ENCODE results near the gene EIF4A2. TPM values are rescaled to one million over a fixed set of nuclear protein-coding genes. Genes with fewer than 3 reads are reported as not detected.

EIF4A2 gene
- total and polyA plus RNA-seq, 2 of the 13 experiments (the other 11 are each of a cell fraction or from before 2014, with no cell fraction given): 480 to 596 TPM

DNA sequence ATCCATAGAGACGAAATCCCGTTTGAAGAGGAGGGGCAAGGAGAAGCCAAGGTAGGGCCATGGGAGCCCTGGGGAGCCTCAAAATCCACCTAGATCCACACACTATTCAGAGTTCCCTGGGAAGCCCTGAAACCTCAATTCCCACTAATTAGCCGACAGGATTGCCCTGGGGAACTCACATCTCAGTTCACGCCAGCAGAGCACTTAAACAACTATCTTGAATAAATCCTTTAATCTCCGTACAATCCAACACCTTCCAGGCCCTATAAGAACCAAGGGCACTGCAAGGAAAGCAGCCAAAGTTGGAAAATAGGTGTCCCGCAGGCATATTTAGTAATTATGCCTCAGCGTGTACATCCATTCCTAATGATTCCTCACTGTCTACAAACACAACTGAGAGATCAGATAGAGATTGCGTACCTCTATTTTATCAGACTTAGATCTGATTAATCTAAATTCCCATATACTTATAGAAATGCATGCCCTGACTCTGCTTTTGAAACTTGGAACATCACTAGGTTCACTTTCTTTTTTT, 25.6 kb upstream of the EIF4A2 start (continued):
- TF ChIP-seq, protein P1, sequence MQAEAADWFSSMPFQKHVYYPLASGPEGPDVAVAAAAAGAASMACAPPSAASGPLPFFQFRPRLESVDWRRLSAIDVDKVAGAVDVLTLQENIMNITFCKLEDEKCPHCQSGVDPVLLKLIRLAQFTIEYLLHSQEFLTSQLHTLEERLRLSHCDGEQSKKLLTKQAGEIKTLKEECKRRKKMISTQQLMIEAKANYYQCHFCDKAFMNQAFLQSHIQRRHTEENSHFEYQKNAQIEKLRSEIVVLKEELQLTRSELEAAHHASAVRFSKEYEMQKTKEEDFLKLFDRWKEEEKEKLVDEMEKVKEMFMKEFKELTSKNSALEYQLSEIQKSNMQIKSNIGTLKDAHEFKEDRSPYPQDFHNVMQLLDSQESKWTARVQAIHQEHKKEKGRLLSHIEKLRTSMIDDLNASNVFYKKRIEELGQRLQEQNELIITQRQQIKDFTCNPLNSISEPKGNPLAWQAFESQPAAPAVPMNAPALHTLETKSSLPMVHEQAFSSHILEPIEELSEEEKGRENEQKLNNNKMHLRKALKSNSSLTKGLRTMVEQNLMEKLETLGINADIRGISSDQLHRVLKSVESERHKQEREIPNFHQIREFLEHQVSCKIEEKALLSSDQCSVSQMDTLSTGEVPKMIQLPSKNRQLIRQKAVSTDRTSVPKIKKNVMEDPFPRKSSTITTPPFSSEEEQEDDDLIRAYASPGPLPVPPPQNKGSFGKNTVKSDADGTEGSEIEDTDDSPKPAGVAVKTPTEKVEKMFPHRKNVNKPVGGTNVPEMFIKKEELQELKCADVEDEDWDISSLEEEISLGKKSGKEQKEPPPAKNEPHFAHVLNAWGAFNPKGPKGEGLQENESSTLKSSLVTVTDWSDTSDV (CRISPR knock-in tag; IDR thresholded peaks at IDR 0.05): no peak
- TF ChIP-seq, protein P2, sequence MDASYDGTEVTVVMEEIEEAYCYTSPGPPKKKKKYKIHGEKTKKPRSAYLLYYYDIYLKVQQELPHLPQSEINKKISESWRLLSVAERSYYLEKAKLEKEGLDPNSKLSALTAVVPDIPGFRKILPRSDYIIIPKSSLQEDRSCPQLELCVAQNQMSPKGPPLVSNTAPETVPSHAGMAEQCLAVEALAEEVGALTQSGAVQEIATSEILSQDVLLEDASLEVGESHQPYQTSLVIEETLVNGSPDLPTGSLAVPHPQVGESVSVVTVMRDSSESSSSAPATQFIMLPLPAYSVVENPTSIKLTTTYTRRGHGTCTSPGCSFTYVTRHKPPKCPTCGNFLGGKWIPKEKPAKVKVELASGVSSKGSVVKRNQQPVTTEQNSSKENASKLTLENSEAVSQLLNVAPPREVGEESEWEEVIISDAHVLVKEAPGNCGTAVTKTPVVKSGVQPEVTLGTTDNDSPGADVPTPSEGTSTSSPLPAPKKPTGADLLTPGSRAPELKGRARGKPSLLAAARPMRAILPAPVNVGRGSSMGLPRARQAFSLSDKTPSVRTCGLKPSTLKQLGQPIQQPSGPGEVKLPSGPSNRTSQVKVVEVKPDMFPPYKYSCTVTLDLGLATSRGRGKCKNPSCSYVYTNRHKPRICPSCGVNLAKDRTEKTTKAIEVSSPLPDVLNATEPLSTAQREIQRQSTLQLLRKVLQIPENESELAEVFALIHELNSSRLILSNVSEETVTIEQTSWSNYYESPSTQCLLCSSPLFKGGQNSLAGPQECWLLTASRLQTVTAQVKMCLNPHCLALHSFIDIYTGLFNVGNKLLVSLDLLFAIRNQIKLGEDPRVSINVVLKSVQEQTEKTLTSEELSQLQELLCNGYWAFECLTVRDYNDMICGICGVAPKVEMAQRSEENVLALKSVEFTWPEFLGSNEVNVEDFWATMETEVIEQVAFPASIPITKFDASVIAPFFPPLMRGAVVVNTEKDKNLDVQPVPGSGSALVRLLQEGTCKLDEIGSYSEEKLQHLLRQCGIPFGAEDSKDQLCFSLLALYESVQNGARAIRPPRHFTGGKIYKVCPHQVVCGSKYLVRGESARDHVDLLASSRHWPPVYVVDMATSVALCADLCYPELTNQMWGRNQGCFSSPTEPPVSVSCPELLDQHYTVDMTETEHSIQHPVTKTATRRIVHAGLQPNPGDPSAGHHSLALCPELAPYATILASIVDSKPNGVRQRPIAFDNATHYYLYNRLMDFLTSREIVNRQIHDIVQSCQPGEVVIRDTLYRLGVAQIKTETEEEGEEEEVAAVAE (CRISPR knock-in tag; IDR thresholded peaks at IDR 0.05; ENCODE audit: borderline replicate concordance): no peak
- TF ChIP-seq ZMYM4 (CRISPR knock-in tag; IDR thresholded peaks at IDR 0.05) (no peak), RBM39 (IDR thresholded peaks at IDR 0.05; ENCODE audit: low read depth, low read length, poor library complexity, severe bottlenecking) (no peak), ZNF335 (CRISPR knock-in tag; IDR thresholded peaks at IDR 0.05) (no peak), CAMTA2 (CRISPR knock-in tag; IDR thresholded peaks at IDR 0.05; ENCODE audit: borderline replicate concordance) (no peak), ZFP37 (CRISPR knock-in tag; IDR thresholded peaks at IDR 0.05; ENCODE audit: borderline replicate concordance) (no peak), PCBP2 (optimal IDR thresholded peaks at IDR 0.05; ENCODE audit: low read depth, low read length, poor library complexity, severe bottlenecking) (no peak)
- TF ChIP-seq, protein P3, sequence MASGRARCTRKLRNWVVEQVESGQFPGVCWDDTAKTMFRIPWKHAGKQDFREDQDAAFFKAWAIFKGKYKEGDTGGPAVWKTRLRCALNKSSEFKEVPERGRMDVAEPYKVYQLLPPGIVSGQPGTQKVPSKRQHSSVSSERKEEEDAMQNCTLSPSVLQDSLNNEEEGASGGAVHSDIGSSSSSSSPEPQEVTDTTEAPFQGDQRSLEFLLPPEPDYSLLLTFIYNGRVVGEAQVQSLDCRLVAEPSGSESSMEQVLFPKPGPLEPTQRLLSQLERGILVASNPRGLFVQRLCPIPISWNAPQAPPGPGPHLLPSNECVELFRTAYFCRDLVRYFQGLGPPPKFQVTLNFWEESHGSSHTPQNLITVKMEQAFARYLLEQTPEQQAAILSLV (CRISPR knock-in tag; IDR thresholded peaks at IDR 0.05; ENCODE audit: borderline replicate concordance): no peak
- TF ChIP-seq, protein P4, sequence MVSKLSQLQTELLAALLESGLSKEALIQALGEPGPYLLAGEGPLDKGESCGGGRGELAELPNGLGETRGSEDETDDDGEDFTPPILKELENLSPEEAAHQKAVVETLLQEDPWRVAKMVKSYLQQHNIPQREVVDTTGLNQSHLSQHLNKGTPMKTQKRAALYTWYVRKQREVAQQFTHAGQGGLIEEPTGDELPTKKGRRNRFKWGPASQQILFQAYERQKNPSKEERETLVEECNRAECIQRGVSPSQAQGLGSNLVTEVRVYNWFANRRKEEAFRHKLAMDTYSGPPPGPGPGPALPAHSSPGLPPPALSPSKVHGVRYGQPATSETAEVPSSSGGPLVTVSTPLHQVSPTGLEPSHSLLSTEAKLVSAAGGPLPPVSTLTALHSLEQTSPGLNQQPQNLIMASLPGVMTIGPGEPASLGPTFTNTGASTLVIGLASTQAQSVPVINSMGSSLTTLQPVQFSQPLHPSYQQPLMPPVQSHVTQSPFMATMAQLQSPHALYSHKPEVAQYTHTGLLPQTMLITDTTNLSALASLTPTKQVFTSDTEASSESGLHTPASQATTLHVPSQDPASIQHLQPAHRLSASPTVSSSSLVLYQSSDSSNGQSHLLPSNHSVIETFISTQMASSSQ (IDR thresholded peaks at IDR 0.05; ENCODE audit: low read depth): no peak
- TF ChIP-seq, protein P4 (CRISPR knock-in tag; IDR thresholded peaks at IDR 0.05; ENCODE audit: borderline replicate concordance): no peak
- TF ChIP-seq, protein P5, sequence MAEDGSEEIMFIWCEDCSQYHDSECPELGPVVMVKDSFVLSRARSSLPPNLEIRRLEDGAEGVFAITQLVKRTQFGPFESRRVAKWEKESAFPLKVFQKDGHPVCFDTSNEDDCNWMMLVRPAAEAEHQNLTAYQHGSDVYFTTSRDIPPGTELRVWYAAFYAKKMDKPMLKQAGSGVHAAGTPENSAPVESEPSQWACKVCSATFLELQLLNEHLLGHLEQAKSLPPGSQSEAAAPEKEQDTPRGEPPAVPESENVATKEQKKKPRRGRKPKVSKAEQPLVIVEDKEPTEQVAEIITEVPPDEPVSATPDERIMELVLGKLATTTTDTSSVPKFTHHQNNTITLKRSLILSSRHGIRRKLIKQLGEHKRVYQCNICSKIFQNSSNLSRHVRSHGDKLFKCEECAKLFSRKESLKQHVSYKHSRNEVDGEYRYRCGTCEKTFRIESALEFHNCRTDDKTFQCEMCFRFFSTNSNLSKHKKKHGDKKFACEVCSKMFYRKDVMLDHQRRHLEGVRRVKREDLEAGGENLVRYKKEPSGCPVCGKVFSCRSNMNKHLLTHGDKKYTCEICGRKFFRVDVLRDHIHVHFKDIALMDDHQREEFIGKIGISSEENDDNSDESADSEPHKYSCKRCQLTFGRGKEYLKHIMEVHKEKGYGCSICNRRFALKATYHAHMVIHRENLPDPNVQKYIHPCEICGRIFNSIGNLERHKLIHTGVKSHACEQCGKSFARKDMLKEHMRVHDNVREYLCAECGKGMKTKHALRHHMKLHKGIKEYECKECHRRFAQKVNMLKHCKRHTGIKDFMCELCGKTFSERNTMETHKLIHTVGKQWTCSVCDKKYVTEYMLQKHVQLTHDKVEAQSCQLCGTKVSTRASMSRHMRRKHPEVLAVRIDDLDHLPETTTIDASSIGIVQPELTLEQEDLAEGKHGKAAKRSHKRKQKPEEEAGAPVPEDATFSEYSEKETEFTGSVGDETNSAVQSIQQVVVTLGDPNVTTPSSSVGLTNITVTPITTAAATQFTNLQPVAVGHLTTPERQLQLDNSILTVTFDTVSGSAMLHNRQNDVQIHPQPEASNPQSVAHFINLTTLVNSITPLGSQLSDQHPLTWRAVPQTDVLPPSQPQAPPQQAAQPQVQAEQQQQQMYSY (CRISPR knock-in tag; IDR thresholded peaks at IDR 0.05): no peak
